GM19328 (cell line): ENCODE results near the gene CDC7.

Source experiments
- ATAC-seq: cut with Tn5 transposase; IDR thresholded peaks from one replicate; pipeline ENCODE4 v1.9.1; 2021; ENCODE audit warnings: mild to moderate bottlenecking, moderate library complexity; ENCODE audit not compliant: unreplicated experiment

Gene CDC7

GRCh38 chr1:91572044-91572443 is 71.4 kb downstream of the CDC7 start:
- ATAC-seq: peak; percentile 79
